HepG2 (cell line): Measurements from ENCODE around the gene TMEM190. TPM values are rescaled to one million over a fixed set of nuclear protein-coding genes. Genes with fewer than 3 reads are reported as not detected.
A peak's percentile ranks its signal among the peaks of the same experiment; 100 is the strongest.
"Not testable (repeated sequence)": the region's sequence is repeated elsewhere in the genome, so short reads cannot be mapped to it uniquely, and the experiment has no call there.

Experiments
- ATAC-seq: fragments of 200-7000 bp; cut with Tn5 transposase; 3 replicates; pipeline ENCODE4 v1.9.1; 2020; ENCODE audit warnings: mild to moderate bottlenecking, moderate library complexity
- BruUV-seq: library from RNA; stranded (reverse); fragments of 400-500 nt; replicated peaks from 2 replicates; lab custom pipeline; 2021; lab: Mats Ljungman, UMichigan
- CTCF ChIA-PET: fragments of 300-600 bp; formaldehyde crosslinking; extraction: SDS; loops from one replicate; lab custom pipeline; 2021; ENCODE audit warnings: low total read pairs, inconsistent platforms, low intra/inter-chr PET ratio; lab: Yijun Ruan, JAX
- POLR2A ChIA-PET: fragments of 350-600 bp; sonication (Branson Sonifier 250); formaldehyde crosslinking; loops from one replicate; lab custom pipeline; 2020; ENCODE audit warnings: antibody characterized with exemption, inconsistent platforms; lab: Yijun Ruan, JAX
- DNase-seq: peaks from one replicate; pipeline ENCODE4 v3.0.0-alpha.2; 2015; ENCODE audit warnings: low spot score
- FAIRE-seq: peaks from 3 replicates; lab custom pipeline; 2011; peaks lifted over from hg19 to GRCh38; lab: Jason Lieb, UNC
- H2AFZ ChIP-seq: one replicate; pipeline ENCODE4 v1.6.1; 2011; ENCODE audit warnings: low read length, inconsistent platforms
- H3K27ac ChIP-seq: fragments of 300-600 bp; 3 replicates; pipeline ENCODE4 v1.8.0; 2011; ENCODE audit warnings: mixed run types, mild to moderate bottlenecking, mixed read lengths, low read length, inconsistent platforms; ENCODE audit not compliant: insufficient read depth; ENCODE audit errors: extremely low read length
- H3K27me3 ChIP-seq, 2 experiments: fragments of 200-600 bp in 1 of 2; 2 replicates in 1 of 2; 3 replicates in 1 of 2; pipeline versions ENCODE4 v1.6.0 to v1.8.0; 2011; ENCODE audit warnings: low read length in 2 of 2, mild to moderate bottlenecking in 2 of 2, moderate library complexity in 2 of 2, inconsistent platforms in 1 of 2; ENCODE audit not compliant: insufficient read depth in 2 of 2, control insufficient read depth in 1 of 2
- H3K36me3 ChIP-seq, 2 experiments: fragments of 200-600 bp in 1 of 2; replicated peaks in 1 of 2; 2 replicates in 1 of 2; 3 replicates in 1 of 2; pipeline versions ENCODE4 v1.5.1 to v1.8.0; 2011; ENCODE audit warnings: low read length in 2 of 2, inconsistent platforms in 1 of 2; ENCODE audit not compliant: insufficient read depth in 2 of 2, control insufficient read depth in 1 of 2
- H3K4me1 ChIP-seq: 2 replicates; pipeline ENCODE4 v1.5.1; 2012; ENCODE audit warnings: low read length, inconsistent platforms; ENCODE audit not compliant: insufficient read depth
- H3K4me2 ChIP-seq: 2 replicates; pipeline ENCODE4 v1.6.0; 2011; ENCODE audit warnings: low read depth, low read length, inconsistent platforms
- H3K4me3 ChIP-seq, 3 experiments: fragments of 200-600 bp in 1 of 3; sonication (generic), shearing (Covaris generic) in 1 of 3; replicated peaks in 1 of 3; 2 replicates each; pipeline ENCODE4 v1.5.1; 2011 to 2016; ENCODE audit warnings: low read length in 3 of 3, inconsistent platforms in 2 of 3, low read depth in 2 of 3, mild to moderate bottlenecking in 2 of 3, control low read depth in 1 of 3, mixed read lengths in 1 of 3; ENCODE audit not compliant: insufficient read depth in 1 of 3
- H3K79me2 ChIP-seq: one replicate; pipeline ENCODE4 v1.6.1; 2011; ENCODE audit warnings: low read length, inconsistent platforms; ENCODE audit not compliant: insufficient read depth
- H3K9ac ChIP-seq: 2 replicates; pipeline ENCODE4 v1.6.0; 2011; ENCODE audit warnings: mild to moderate bottlenecking, low read depth, low read length, inconsistent platforms; ENCODE audit not compliant: insufficient read depth
- H3K9me3 ChIP-seq: 2 replicates; pipeline ENCODE4 v1.5.1; 2012; ENCODE audit warnings: mild to moderate bottlenecking, low read length
- H4K20me1 ChIP-seq: 2 replicates; pipeline ENCODE4 v1.6.0; 2011; ENCODE audit warnings: inconsistent platforms, mild to moderate bottlenecking, low read length, moderate library complexity; ENCODE audit not compliant: insufficient read depth
- CREB1 ChIP-seq, 2 experiments: fragments of 450-650 bp in 1 of 2; IDR thresholded peaks; 2 replicates each; pipeline ENCODE4 v1.6.1; 2016 to 2017; ENCODE audit warnings: control low read depth in 1 of 2, mild to moderate bottlenecking in 1 of 2, missing compliant biosample characterization in 1 of 2, missing genetic modification characterization in 1 of 2
- RFX5 ChIP-seq: IDR thresholded peaks from 2 replicates; pipeline ENCODE4 v1.6.1; 2011; ENCODE audit warnings: low read depth, low read length, improper control_type of control experiment
- RFXANK ChIP-seq: IDR thresholded peaks from 2 replicates; pipeline ENCODE4 v1.6.1; 2016
- RFXAP ChIP-seq: sonication (generic); formaldehyde crosslinking; IDR thresholded peaks from 2 replicates; pipeline ENCODE4 v1.4.0; 2020; ENCODE audit warnings: missing genetic modification reagents, borderline replicate concordance
- ZMYM3 ChIP-seq: sonication (generic); formaldehyde crosslinking; IDR thresholded peaks from 2 replicates; pipeline ENCODE4 v1.5.1; 2020; ENCODE audit warnings: mild to moderate bottlenecking, missing genetic modification reagents
- ZNF770 ChIP-seq: sonication (generic); formaldehyde crosslinking; IDR thresholded peaks from 2 replicates; pipeline ENCODE4 v1.5.0; 2020; ENCODE audit warnings: mild to moderate bottlenecking, missing genetic modification reagents
- WGBS: methylation state at CpG from one replicate; pipeline ENCODE4 v1.1.6; 2017; ENCODE audit warnings: low lambda C conversion rate; 5-methylcytosine and 5-hydroxymethylcytosine counted together
- in situ Hi-C: cut with HindIII; loops from 2 replicates; pipeline ENCODE4 v1.10.0; 2017; ENCODE audit warnings: low pct_unique_long_range_greater_than_20kb; ENCODE audit not compliant: extremely low pct_ligation_motif_present
- intact Hi-C: fragments of 100-400 bp; cut with micrococcal nuclease; formaldehyde crosslinking; loops from one replicate; pipeline ENCODE4 v1.10.0; 2022; ENCODE audit not compliant: unreplicated experiment
- polyA plus RNA-seq, 8 experiments: library from polyadenylated mRNA; depleted of rRNA in 3 of 8; stranded (reverse) in 7 of 8; unstranded in 1 of 8; fragments of >200 nt; fragmentation: Illumina TruSeq in 4 of 8; extraction: Trizol in 4 of 8; gene quantifications; 2 replicates each; pipeline versions ENCODE4 v1.2.1 to v1.2.3, GENCODE V29; 2011 to 2016; ENCODE audit warnings: low read depth in 4 of 8, missing spikeins in 1 of 8, mixed read lengths in 1 of 8; ENCODE audit not compliant: insufficient read depth in 1 of 8
- total RNA-seq, 5 experiments: library from RNA; depleted of rRNA; stranded (reverse); fragments of >200 nt; fragmentation: Illumina TruSeq; extraction: Trizol; gene quantifications; 2 replicates each; pipeline ENCODE4 v1.2.3, GENCODE V29; 2016; ENCODE audit warnings: low read depth in 1 of 5

TMEM190 gene
- total and polyA plus RNA-seq, 2 of the 13 experiments (the other 11 are each of a cell fraction or from before 2014, with no cell fraction given), result 0.35 to 0.83 TPM

GRCh38 chr19:55328774-55329318, 47.8 kb upstream of the TMEM190 start:
- POLR2A ChIA-PET, ATAC-seq, DNase-seq, intact Hi-C loops, H3K36me3 ChIP-seq, H2AFZ ChIP-seq, H3K27me3 ChIP-seq, H3K27ac ChIP-seq, H3K9ac ChIP-seq, FAIRE-seq, H4K20me1 ChIP-seq, in situ Hi-C loops, H3K4me2 ChIP-seq, BruUV-seq, H3K4me3 ChIP-seq, CTCF ChIA-PET, H3K79me2 ChIP-seq, H3K9me3 ChIP-seq: not testable (repeated sequence)
- TF ChIP-seq ZNF770 (CRISPR knock-in tag) (peak; percentile 95), ZMYM3 (CRISPR knock-in tag) (0 out of 2 replicates have a peak, but pooled peaks have one; percentile 28), RFXANK (CRISPR knock-in tag) (peak; percentile 98), RFXAP (CRISPR knock-in tag) (peak; percentile 96), RFX5 (peak; percentile 97), CREB1 (IDR thresholded peaks at IDR 0.05) (0 out of 2 replicates have a peak, but pooled peaks have one; percentile 43), CREB1 (CRISPR knock-in tag; IDR thresholded peaks at IDR 0.05) (peak; percentile 80)
- WGBS, result 81% methylated on average over 4 of the region's 4 CpGs
- H3K4me1 ChIP-seq, result peaks cover 40% of the 10 kb centered on the region

- H4K20me1 ChIP-seq, FAIRE-seq, H3K9ac ChIP-seq, H3K4me2 ChIP-seq, CTCF ChIA-PET, in situ Hi-C loops, ATAC-seq, H3K27me3 ChIP-seq, DNase-seq, H3K4me3 ChIP-seq, H3K36me3 ChIP-seq, BruUV-seq, H2AFZ ChIP-seq, H3K9me3 ChIP-seq, H3K27ac ChIP-seq, H3K79me2 ChIP-seq: not testable (repeated sequence)
- peaks cover 47% of the 10 kb centered on the region for H3K4me1 ChIP-seq
- POLR2A ChIA-PET, result interaction anchor here (1.4 kb wide), 1 partner anchor 9 kb away, joined by 4 read pairs; no protein-coding TSS in a partner anchor
- intact Hi-C loops, result loop anchor here (5.0 kb wide), 1 partner anchor 58 kb away; the partner anchor contains the start of gene RPL28
- WGBS, result 86% methylated on average over 6 of the region's 6 CpGs
Observed at GRCh38 chr19:55329791-55330190, 46.8 kb upstream of the TMEM190 start.
